H1 (cell line): ENCODE measurements around the gene ANKH. TPM values are rescaled to one million over a fixed set of nuclear protein-coding genes. Genes with fewer than 3 reads are reported as not detected.

Experiments used
- CTCF ChIA-PET: fragments of 300-600 bp; sonication (Branson Sonifier 250); formaldehyde crosslinking; loops from one replicate; lab custom pipeline; 2021; ENCODE audit not compliant: partially characterized antibody; lab: Charles Lee
- POLR2A ChIA-PET: fragments of 300-600 bp; sonication (Branson Sonifier 250); formaldehyde crosslinking; loops from one replicate; lab custom pipeline; 2021; ENCODE audit warnings: inconsistent platforms; ENCODE audit not compliant: partially characterized antibody; lab: Charles Lee
- DNase-seq, 2 experiments: peaks; one replicate each; pipeline versions ENCODE4 v3.0.0 to v3.0.0-alpha.2; 2010 to 2022; ENCODE audit warnings: low spot score in 2 of 2, low read depth in 1 of 2, mixed read lengths in 1 of 2
- FAIRE-seq: peaks from 2 replicates; lab custom pipeline; 2011; peaks lifted over from hg19 to GRCh38; lab: Jason Lieb, UNC
- H2AFZ ChIP-seq: 2 replicates; pipeline ENCODE4 v1.8.1; 2012; ENCODE audit warnings: low read length, inconsistent platforms
- H2AK5ac ChIP-seq: 2 replicates; pipeline ENCODE4 v1.6.1; 2013; ENCODE audit warnings: low read depth, low read length
- H2BK120ac ChIP-seq: replicated peaks from 2 replicates; pipeline ENCODE3; 2013; ENCODE audit warnings: low read depth, low read length, inconsistent platforms
- H2BK12ac ChIP-seq: 2 replicates; pipeline ENCODE4 v1.6.1; 2013; ENCODE audit warnings: low read depth, low read length
- H2BK15ac ChIP-seq: 2 replicates; pipeline ENCODE4 v1.6.1; 2013; ENCODE audit warnings: low read length
- H2BK20ac ChIP-seq: 2 replicates; pipeline ENCODE4 v1.6.1; 2013; ENCODE audit warnings: low read length
- H2BK5ac ChIP-seq: 2 replicates; pipeline ENCODE4 v1.6.1; 2013; ENCODE audit warnings: low read depth, low read length
- H3K14ac ChIP-seq: 2 replicates; pipeline ENCODE4 v1.6.1; 2013; ENCODE audit warnings: inconsistent platforms; ENCODE audit not compliant: insufficient read length
- H3K18ac ChIP-seq: 2 replicates; pipeline ENCODE4 v1.6.1; 2013; ENCODE audit warnings: low read length; ENCODE audit errors: extremely low read depth
- H3K23ac ChIP-seq: 2 replicates; pipeline ENCODE4 v1.6.1; 2013; ENCODE audit warnings: inconsistent platforms; ENCODE audit not compliant: insufficient read length
- H3K23me2 ChIP-seq: 2 replicates; pipeline ENCODE4 v1.6.1; 2013; ENCODE audit warnings: low read depth, low read length
- H3K27ac ChIP-seq: 2 replicates; pipeline ENCODE4 v1.6.1; 2011; ENCODE audit warnings: low read depth, low read length, inconsistent platforms
- H3K27me3 ChIP-seq, 4 experiments: replicated peaks in 1 of 4; 1 replicate in 1 of 4; 2 replicates in 3 of 4; pipeline versions ENCODE4 v1.6.1 to v1.8.1; 2011 to 2013; ENCODE audit warnings: low read length in 3 of 4, mild to moderate bottlenecking in 3 of 4, inconsistent platforms in 2 of 4, mixed read lengths in 2 of 4, moderate library complexity in 1 of 4; ENCODE audit not compliant: control insufficient read depth in 3 of 4, insufficient read depth in 3 of 4; ENCODE audit errors: extremely low read depth in 1 of 4
- H3K36me3 ChIP-seq, 4 experiments: 2 replicates each; pipeline versions ENCODE4 v1.6.1 to v1.8.1; 2011 to 2013; ENCODE audit warnings: mild to moderate bottlenecking in 4 of 4, low read length in 3 of 4, moderate library complexity in 2 of 4, control low read depth in 1 of 4, inconsistent platforms in 1 of 4; ENCODE audit not compliant: insufficient read depth in 4 of 4, control insufficient read depth in 2 of 4
- H3K4ac ChIP-seq: replicated peaks from 2 replicates; pipeline ENCODE3; 2013; ENCODE audit warnings: low read length, low read depth, mixed read lengths, inconsistent platforms; ENCODE audit not compliant: insufficient read length
- H3K4me1 ChIP-seq, 4 experiments: replicated peaks in 1 of 4; 1 replicate in 1 of 4; 2 replicates in 3 of 4; pipeline versions ENCODE4 v1.6.1 to v1.8.1; 2011 to 2013; ENCODE audit warnings: low read length in 3 of 4, inconsistent platforms in 2 of 4, mixed read lengths in 1 of 4; ENCODE audit not compliant: insufficient read depth in 4 of 4, control insufficient read depth in 3 of 4
- H3K4me2 ChIP-seq, 2 experiments: 2 replicates each; pipeline versions ENCODE4 v1.6.1 to v1.8.1; 2011 to 2013; ENCODE audit warnings: low read depth in 2 of 2, low read length in 2 of 2, control low read depth in 1 of 2, inconsistent platforms in 1 of 2, mild to moderate bottlenecking in 1 of 2; ENCODE audit not compliant: insufficient read depth in 1 of 2
- H3K4me3 ChIP-seq, 4 experiments: fragments of 200-600, 300-600 bp in 1 of 4; sonication (generic), shearing (Covaris generic), sonication (Bioruptor Twin) in 1 of 4; 2 replicates each; pipeline versions ENCODE4 v1.5.1 to v1.8.1; 2011 to 2016; ENCODE audit warnings: low read length in 4 of 4, low read depth in 3 of 4, control low read depth in 2 of 4, inconsistent platforms in 2 of 4, mild to moderate bottlenecking in 2 of 4, mixed read lengths in 1 of 4, moderate library complexity in 1 of 4; ENCODE audit not compliant: insufficient read depth in 2 of 4; ENCODE audit errors: extremely low read depth in 1 of 4
- H3K56ac ChIP-seq: replicated peaks from 2 replicates; pipeline ENCODE3; 2013; ENCODE audit warnings: low read depth, mild to moderate bottlenecking, mixed read lengths, low read length, inconsistent platforms; ENCODE audit not compliant: insufficient read length
- H3K79me1 ChIP-seq: 2 replicates; pipeline ENCODE4 v1.6.1; 2013; ENCODE audit warnings: low read depth, low read length, control low read depth
- H3K79me2 ChIP-seq, 2 experiments: 2 replicates each; pipeline versions ENCODE4 v1.6.1 to v1.8.1; 2012 to 2013; ENCODE audit warnings: low read length in 2 of 2, mild to moderate bottlenecking in 2 of 2, inconsistent platforms in 1 of 2; ENCODE audit not compliant: insufficient read depth in 2 of 2, control insufficient read depth in 1 of 2
- H3K9ac ChIP-seq, 4 experiments: replicated peaks in 1 of 4; 1 replicate in 1 of 4; 2 replicates in 3 of 4; pipeline versions ENCODE4 v1.6.1 to v1.8.1; 2011 to 2013; ENCODE audit warnings: low read depth in 3 of 4, low read length in 3 of 4, control low read depth in 2 of 4, mild to moderate bottlenecking in 2 of 4, moderate library complexity in 2 of 4, inconsistent platforms in 1 of 4; ENCODE audit errors: extremely low read depth in 1 of 4
- H3K9me3 ChIP-seq, 2 experiments: 2 replicates each; pipeline versions ENCODE4 v1.6.1 to v1.8.1; 2012 to 2013; ENCODE audit warnings: mild to moderate bottlenecking in 2 of 2, moderate library complexity in 2 of 2, control low read depth in 1 of 2, inconsistent platforms in 1 of 2, low read depth in 1 of 2, low read length in 1 of 2, mixed read lengths in 1 of 2; ENCODE audit not compliant: insufficient read depth in 2 of 2
- H4K20me1 ChIP-seq, 2 experiments: replicated peaks in 1 of 2; 2 replicates each; pipeline versions ENCODE3 to v1.8.1; 2011 to 2013; ENCODE audit warnings: inconsistent platforms in 2 of 2, low read length in 2 of 2, mild to moderate bottlenecking in 1 of 2; ENCODE audit not compliant: insufficient read depth in 2 of 2, control insufficient read depth in 1 of 2
- H4K5ac ChIP-seq: 2 replicates; pipeline ENCODE4 v1.6.1; 2013; ENCODE audit warnings: low read length, low read depth, mixed read lengths, inconsistent platforms; ENCODE audit not compliant: insufficient read length
- H4K8ac ChIP-seq: 2 replicates; pipeline ENCODE4 v1.8.0; 2013; ENCODE audit warnings: mild to moderate bottlenecking, moderate library complexity, low read length, inconsistent platforms; ENCODE audit not compliant: insufficient read depth; ENCODE audit errors: extremely low read depth
- H4K91ac ChIP-seq: replicated peaks from 2 replicates; pipeline ENCODE3; 2013; ENCODE audit warnings: low read length, mixed read lengths, inconsistent platforms; ENCODE audit not compliant: insufficient read length
- EZH2 ChIP-seq: fragments of 200-600 bp; sonication (generic); IDR thresholded peaks from 2 replicates; pipeline ENCODE4 v1.7.1; 2012; ENCODE audit warnings: low read depth, mild to moderate bottlenecking, moderate library complexity, low read length, inconsistent platforms; ENCODE audit not compliant: severe bottlenecking
- JUN ChIP-seq: IDR thresholded peaks from 2 replicates; pipeline ENCODE4 v1.6.1; 2011; ENCODE audit warnings: low read depth, mild to moderate bottlenecking, improper control_type of control experiment, low read length
- KDM5A ChIP-seq: fragments of 200-600 bp; IDR thresholded peaks from 2 replicates; pipeline ENCODE4 v1.7.1; 2012; ENCODE audit warnings: mild to moderate bottlenecking, low read length, inconsistent platforms, mixed read lengths
- POLR2A ChIP-seq, 2 experiments: IDR thresholded peaks; 1 replicate in 1 of 2; 2 replicates in 1 of 2; pipeline ENCODE4 v1.6.1; 2011; ENCODE audit warnings: low read depth in 2 of 2, low read length in 2 of 2, mild to moderate bottlenecking in 2 of 2; ENCODE audit errors: control extremely low read depth in 1 of 2
- TBP ChIP-seq: IDR thresholded peaks from 2 replicates; pipeline ENCODE4 v1.6.1; 2011; ENCODE audit warnings: low read depth, low read length, improper control_type of control experiment
- WGBS, 2 experiments: shearing (Covaris generic) in 1 of 2; methylation state at CpG; one replicate each; pipeline versions ENCODE4 v1.1.6 to v1.1.7; 2013 to 2015; ENCODE audit warnings: low lambda C conversion rate in 2 of 2, mixed read lengths in 2 of 2, inconsistent platforms in 1 of 2, low coverage in 1 of 2, missing lambda C conversion rate in 1 of 2; ENCODE audit not compliant: insufficient replicate concordance in 2 of 2, insufficient coverage in 1 of 2, insufficient read length in 1 of 2; ENCODE audit errors: extremely low coverage in 1 of 2, missing lambda C conversion rate in 1 of 2; 5-methylcytosine and 5-hydroxymethylcytosine counted together
- polyA plus RNA-seq, 7 experiments: library from polyadenylated mRNA; depleted of rRNA in 3 of 7; stranded (reverse) in 5 of 7; unstranded in 2 of 7; fragments of >200 nt in 5 of 7; fragments of 200-250 nt in 2 of 7; gene quantifications; 1 replicate in 5 of 7; 2 replicates in 1 of 7; 4 replicates in 1 of 7; pipeline versions ENCODE4 v1.2.1 to v1.2.3, GENCODE V29; 2011 to 2013; ENCODE audit warnings: missing spikeins in 2 of 7, mixed read lengths in 2 of 7
- total RNA-seq: library from RNA; stranded (reverse); fragmentation: NEBNext Ultra II Directional; extraction: Animal tissue kit (Norgen Biotek cat#: 25700); gene quantifications from 2 replicates; pipeline ENCODE4 v1.2.1, GENCODE V29; 2021

ANKH gene
- total and polyA plus RNA-seq, 2 of the 8 experiments (the other 6 are each of a cell fraction or from before 2014, with no cell fraction given), result 5.3 to 13.0 TPM

DNA sequence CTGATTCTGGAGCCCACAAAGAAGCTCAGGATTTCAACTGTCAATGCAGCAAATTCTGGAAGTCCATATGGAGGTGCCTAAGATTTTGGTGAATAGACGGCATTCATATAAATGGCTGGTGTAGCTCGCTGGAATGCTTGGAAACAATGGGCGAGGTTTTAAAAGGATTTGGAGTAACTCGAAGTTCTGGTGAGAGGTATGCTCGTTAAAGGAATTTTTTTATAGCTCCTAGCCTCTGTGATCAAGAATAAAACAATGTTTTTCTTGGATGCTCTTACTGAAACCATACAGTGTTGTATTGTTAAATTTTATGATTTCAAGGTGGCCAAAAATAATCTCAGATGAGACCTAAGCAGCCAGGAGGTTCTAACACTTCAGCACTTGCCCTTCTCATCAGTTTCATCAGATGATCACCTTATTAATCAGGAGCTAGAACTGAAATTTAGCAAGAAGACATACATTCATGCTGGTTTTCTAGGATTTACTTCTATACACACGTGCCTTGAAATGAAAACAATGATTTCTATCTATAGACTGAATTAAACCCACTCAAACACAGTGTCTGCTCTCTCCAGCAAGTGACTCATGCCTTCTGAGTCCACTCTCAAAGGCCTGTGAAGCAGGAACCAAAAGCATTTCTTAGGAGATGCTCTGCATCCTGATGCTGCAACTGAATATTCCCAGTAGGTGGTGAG, 127.8 kb downstream of the ANKH start:
- Histone ChIP-seq H3K23ac (no peak overlapping the region), H3K27me3 (no peaks in the 10 kb centered on the region; a peak in 1 of 7 replicates), H3K36me3 (no peaks in the 10 kb centered on the region), H4K91ac (peak overlapping the region; percentile 76), H4K5ac (no peak overlapping the region), H2BK20ac (no peak overlapping the region), H3K27ac (no peak overlapping the region), H3K79me2 (no peaks in the 10 kb centered on the region), H3K14ac (no peak overlapping the region), H4K20me1 (no peaks in the 10 kb centered on the region), H3K4ac (no peak overlapping the region), H2BK15ac (no peak overlapping the region), H3K23me2 (no peaks in the 10 kb centered on the region), H4K8ac (no peak overlapping the region), H2AK5ac (no peak overlapping the region), H3K79me1 (no peaks in the 10 kb centered on the region), H2BK120ac (no peak overlapping the region), H3K56ac (no peak overlapping the region), H3K4me2 (no peak overlapping the region), H2BK12ac (no peak overlapping the region), H3K4me1 (peaks cover 0 to 19% (median 9%) of the 10 kb centered on the region in 4 experiments; a peak in 6 of 7 replicates), H3K9me3 (no peaks in the 10 kb centered on the region), H3K18ac (no peak overlapping the region), H2BK5ac (no peak overlapping the region), H2AFZ (no peak overlapping the region), H3K9ac (no peak overlapping the region), H3K4me3 (no peak overlapping the region)
- 88% methylated on average over 6 of the region's 6 CpGs; no CpG with 5 or more reads in 1 of the 2 experiments for WGBS, 2 experiments
- CTCF ChIA-PET, result interaction anchor here (0.8 to 1.1 kb wide), 5 partner anchors 12 to 106 kb away, joined by 3 to 4 read pairs (median 3); no protein-coding TSS in a partner anchor
- FAIRE-seq (no peak), DNase-seq (no peak)
- POLR2A ChIA-PET, result no interaction called here
- TF ChIP-seq TBP, result no peak
- TF ChIP-seq EZH2, result no peak
- no peak for TF ChIP-seq POLR2A (IDR thresholded peaks at IDR 0.05; ENCODE audit: control extremely low read depth in 1 of 2, low read depth in 2 of 2, low read length in 2 of 2)
- no peak for TF ChIP-seq KDM5A
- TF ChIP-seq JUN, result no peak
